C4-2B (cell line): Measurements from ENCODE around the gene PTPRD.

Experiments
- CTCF ChIP-seq: fragments of 450-650 bp; conservative IDR thresholded peaks from 2 replicates; pipeline ENCODE4 v1.5.1; 2017; ENCODE audit warnings: mild to moderate bottlenecking
- ZFX ChIP-seq: fragments of 450-650 bp; IDR thresholded peaks from 2 replicates; pipeline ENCODE4 v1.6.1; 2017

- TF ChIP-seq CTCF (no peak), ZFX (no peak)
Observed at GRCh38 chr9:8653111-8653510, 1959.7 kb downstream of the PTPRD start.
